SK-N-MC (cell line): Measurements from ENCODE around the gene SLC35G6.

Experiments
- EZH2 ChIP-seq: fragments of 200-600 bp; sonication (generic); IDR thresholded peaks from one replicate; pipeline ENCODE4 v1.6.1; 2017; ENCODE audit warnings: antibody characterized with exemption
- FOXP2 ChIP-seq: optimal IDR thresholded peaks from 2 replicates; pipeline ENCODE3; 2011; ENCODE audit warnings: mild to moderate bottlenecking, moderate library complexity; ENCODE audit not compliant: insufficient read depth; ENCODE audit errors: extremely low read length, control extremely low read depth

DNA sequence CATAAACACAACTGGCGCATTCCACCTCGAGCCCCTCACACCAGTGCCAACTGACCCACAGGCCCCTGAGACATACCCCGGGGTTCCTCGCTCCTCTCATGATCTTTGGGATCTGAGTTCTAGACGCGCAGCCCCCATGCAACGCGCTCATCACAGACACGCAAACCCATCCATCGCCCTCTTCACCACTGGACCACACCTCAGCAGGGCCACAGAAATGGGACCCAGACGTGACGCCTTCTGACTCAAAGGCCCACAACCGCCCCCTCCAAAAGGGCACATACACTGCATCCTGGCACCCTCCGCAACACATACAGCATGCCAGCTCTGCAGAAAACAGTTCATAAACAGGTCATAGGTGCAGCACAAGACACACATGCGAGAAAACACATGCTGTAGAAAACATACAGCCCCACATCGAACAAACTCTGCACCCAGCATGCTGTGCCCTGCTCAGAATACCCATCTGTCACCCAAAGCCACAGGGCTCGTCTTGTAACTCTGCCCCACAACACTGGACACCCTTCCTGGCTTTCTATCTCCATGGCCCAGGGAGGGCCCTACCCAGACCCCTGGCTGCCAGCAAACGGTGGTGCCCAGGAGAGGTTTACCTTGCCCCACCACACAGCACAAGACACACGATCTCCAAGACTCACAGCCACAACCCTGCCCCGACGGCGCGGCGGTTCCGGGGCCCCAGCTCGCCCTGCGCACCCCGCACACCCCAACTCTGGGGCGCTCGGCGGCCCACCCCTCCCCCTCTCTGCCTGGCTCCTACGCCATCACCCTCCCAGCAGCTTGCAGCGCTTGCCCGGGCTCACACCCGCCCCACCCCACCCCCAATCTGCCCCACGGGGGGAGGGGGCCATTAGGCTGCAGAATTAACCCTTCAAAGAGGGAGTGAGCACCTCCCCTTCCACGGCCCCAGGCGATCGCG, 2.7 kb upstream of the SLC35G6 start:
- TF ChIP-seq EZH2 (no peak), FOXP2 (no peak)
